HCT116 (cell line): ENCODE results near the gene RBM15B. TPM values are rescaled to one million over a fixed set of nuclear protein-coding genes. Genes with fewer than 3 reads are reported as not detected.

Source experiments
- ATAC-seq: fragments of 200-7000 bp; cut with Tn5 transposase; 2 replicates; pipeline ENCODE4 v1.9.1; 2020; ENCODE audit warnings: mild to moderate bottlenecking, moderate library complexity
- BruUV-seq: library from RNA; stranded (reverse); fragments of 400-500 nt; replicated peaks from 2 replicates; lab custom pipeline; 2021; lab: Mats Ljungman, UMichigan
- CTCF ChIA-PET: fragments of 300-600 bp; sonication (Branson Sonifier 250); formaldehyde crosslinking; loops from one replicate; lab custom pipeline; 2021; ENCODE audit warnings: antibody characterized with exemption; lab: Charles Lee
- POLR2A ChIA-PET: fragments of 300-600, 350-600 bp; sonication (Branson Sonifier 250); formaldehyde crosslinking; loops from one replicate; lab custom pipeline; 2021; ENCODE audit warnings: antibody characterized with exemption; lab: Charles Lee
- RAD21 ChIA-PET, 2 experiments: fragments of 300-600 bp; sonication (Branson Sonifier 250); formaldehyde crosslinking; loops; one replicate each; lab custom pipeline; 2023; ENCODE audit warnings: low total read pairs in 2 of 2; ENCODE audit not compliant: uncharacterized antibody in 2 of 2, unreplicated experiment in 2 of 2, low non-redundant PET in 1 of 2; lab: Charles Lee
- DNase-seq: peaks from one replicate; pipeline ENCODE4 v3.0.0-alpha.2; 2010; ENCODE audit warnings: low read depth, low spot score
- H2AFZ ChIP-seq: fragments of 200-600 bp; shearing (Covaris generic), sonication (generic); 2 replicates; pipeline ENCODE4 v1.6.1; 2017; ENCODE audit warnings: low read depth, mixed run types, mixed read lengths, antibody characterized with exemption, low read length; ENCODE audit not compliant: poor library complexity, severe bottlenecking
- H3K27ac ChIP-seq: 2 replicates; pipeline ENCODE4 v1.5.1; 2012; ENCODE audit warnings: low read depth, low read length
- H3K27me3 ChIP-seq: fragments of 200-600 bp; sonication (generic); 2 replicates; pipeline ENCODE4 v1.6.1; 2016; ENCODE audit warnings: mixed run types, low read length, mixed read lengths; ENCODE audit not compliant: insufficient read depth
- H3K36me3 ChIP-seq, 2 experiments: fragments of 200-500 bp in 1 of 2; fragments of 200-600 bp in 1 of 2; sonication (Bioruptor generic) in 1 of 2; sonication (generic) in 1 of 2; 2 replicates each; pipeline versions ENCODE4 v1.5.1 to v1.6.1; 2014 to 2016; ENCODE audit warnings: low read length in 2 of 2, inconsistent platforms in 1 of 2, mixed read lengths in 1 of 2, mixed run types in 1 of 2; ENCODE audit not compliant: insufficient read depth in 2 of 2, control insufficient read depth in 1 of 2
- H3K4me1 ChIP-seq, 2 experiments: fragments of 200-600 bp in 1 of 2; sonication (generic) in 1 of 2; 2 replicates each; pipeline versions ENCODE4 v1.5.1 to v1.6.1; 2012 to 2017; ENCODE audit warnings: low read length in 2 of 2, inconsistent platforms in 1 of 2, mild to moderate bottlenecking in 1 of 2, mixed read lengths in 1 of 2, mixed run types in 1 of 2, moderate library complexity in 1 of 2; ENCODE audit not compliant: insufficient read depth in 2 of 2, control insufficient read depth in 1 of 2
- H3K4me2 ChIP-seq: fragments of 200-600 bp; sonication (generic); 2 replicates; pipeline ENCODE4 v1.6.1; 2017; ENCODE audit warnings: mixed run types, low read length, mixed read lengths
- H3K4me3 ChIP-seq, 2 experiments: fragments of 200-600 bp in 1 of 2; sonication (generic) in 1 of 2; replicated peaks in 1 of 2; 2 replicates each; pipeline ENCODE4 v1.5.1; 2011 to 2016; ENCODE audit warnings: low read length in 2 of 2, control low read depth in 1 of 2, low read depth in 1 of 2, mild to moderate bottlenecking in 1 of 2, mixed read lengths in 1 of 2, mixed run types in 1 of 2
- H3K79me2 ChIP-seq: fragments of 200-600 bp; sonication (generic); 2 replicates; pipeline ENCODE4 v1.6.1; 2017; ENCODE audit warnings: mild to moderate bottlenecking, mixed run types, low read length, moderate library complexity, mixed read lengths; ENCODE audit not compliant: insufficient read depth
- H3K9ac ChIP-seq: fragments of 200-600 bp; sonication (generic); 2 replicates; pipeline ENCODE4 v1.6.1; 2016; ENCODE audit warnings: low read length, mixed read lengths
- H3K9me2 ChIP-seq: fragments of 200-600 bp; sonication (generic), shearing (Covaris generic); 2 replicates; pipeline ENCODE4 v1.6.1; 2017; ENCODE audit warnings: mixed run types, mild to moderate bottlenecking, moderate library complexity; ENCODE audit not compliant: insufficient read depth
- H3K9me3 ChIP-seq, 2 experiments: fragments of 200-500 bp in 1 of 2; fragments of 200-600 bp in 1 of 2; sonication (Bioruptor generic) in 1 of 2; sonication (generic) in 1 of 2; 2 replicates each; pipeline ENCODE4 v1.6.1; 2014 to 2017; ENCODE audit warnings: low read length in 2 of 2, mixed read lengths in 2 of 2, inconsistent platforms in 1 of 2, low read depth in 1 of 2, mild to moderate bottlenecking in 1 of 2, mixed run types in 1 of 2, moderate library complexity in 1 of 2; ENCODE audit not compliant: control insufficient read depth in 1 of 2, insufficient read depth in 1 of 2
- H4K20me1 ChIP-seq: fragments of 200-600 bp; sonication (generic), shearing (Covaris generic); 2 replicates; pipeline ENCODE4 v1.6.1; 2017; ENCODE audit warnings: mixed run types, mild to moderate bottlenecking, moderate library complexity; ENCODE audit not compliant: insufficient read depth
- CBX3 ChIP-seq: IDR thresholded peaks from 2 replicates; pipeline ENCODE4 v1.6.1; 2012; ENCODE audit warnings: low read depth
- EGR1 ChIP-seq: IDR thresholded peaks from 2 replicates; pipeline ENCODE4 v1.6.1; 2012; ENCODE audit warnings: low read depth
- ELF1 ChIP-seq: IDR thresholded peaks from 2 replicates; pipeline ENCODE4 v1.6.1; 2012; ENCODE audit warnings: low read depth, borderline replicate concordance
- EZH2phosphoT487 ChIP-seq: fragments of 200-600 bp; IDR thresholded peaks from 2 replicates; pipeline ENCODE4 v1.6.1; 2018; ENCODE audit warnings: antibody characterized with exemption, borderline replicate concordance
- FOSL1 ChIP-seq: IDR thresholded peaks from 2 replicates; pipeline ENCODE4 v1.6.1; 2012; ENCODE audit warnings: low read depth
- POLR2A ChIP-seq: IDR thresholded peaks from 2 replicates; pipeline ENCODE4 v1.7.0; 2011; ENCODE audit warnings: borderline replicate concordance; ENCODE audit not compliant: insufficient read depth, insufficient read length; ENCODE audit errors: extremely low read depth
- POLR2AphosphoS5 ChIP-seq: IDR thresholded peaks from 2 replicates; pipeline ENCODE4 v1.6.1; 2011; ENCODE audit warnings: mild to moderate bottlenecking, low read depth, low read length, moderate library complexity
- RAD21 ChIP-seq: IDR thresholded peaks from 2 replicates; pipeline ENCODE4 v1.6.1; 2012; ENCODE audit warnings: low read depth, mild to moderate bottlenecking
- SP1 ChIP-seq: IDR thresholded peaks from 2 replicates; pipeline ENCODE4 v1.6.1; 2012; ENCODE audit warnings: low read depth
- SRF ChIP-seq: IDR thresholded peaks from 2 replicates; pipeline ENCODE4 v1.6.1; 2012; ENCODE audit warnings: low read depth
- TCF7L2 ChIP-seq: IDR thresholded peaks from 2 replicates; pipeline ENCODE4 v1.7.0; 2011; ENCODE audit warnings: borderline replicate concordance, inconsistent platforms; ENCODE audit not compliant: insufficient read depth, insufficient read length; ENCODE audit errors: extremely low read depth
- YY1 ChIP-seq: IDR thresholded peaks from 2 replicates; pipeline ENCODE4 v1.6.1; 2011; ENCODE audit warnings: low read length, low read depth, moderate library complexity, mild to moderate bottlenecking; ENCODE audit not compliant: insufficient replicate concordance; ENCODE audit errors: extremely low read depth
- ZFX ChIP-seq: fragments of 450-650 bp; IDR thresholded peaks from 2 replicates; pipeline ENCODE4 v1.6.1; 2017
- ZNF274 ChIP-seq: fragments of 200-500 bp; sonication (Bioruptor generic); IDR thresholded peaks from 2 replicates; pipeline ENCODE4 v1.6.1; 2014; ENCODE audit warnings: mild to moderate bottlenecking, low read depth, low read length, inconsistent platforms
- intact Hi-C: fragments of 100-400 bp; cut with micrococcal nuclease; formaldehyde crosslinking; loops from 2 replicates; pipeline ENCODE4 v1.10.0; 2022
- total RNA-seq: library from RNA; stranded (reverse); gene quantifications from one replicate; pipeline ENCODE4 v1.2.1, GENCODE V29; 2021; ENCODE audit not compliant: unreplicated experiment
- TF ChIP-seq, protein P1 (sequence below), 3 experiments: fragments of 200-600 bp in 1 of 3; sonication (generic) in 1 of 3; IDR thresholded peaks in 2 of 3; conservative IDR thresholded peaks in 1 of 3; 2 replicates each; pipeline ENCODE4 v1.5.1; 2012 to 2017; ENCODE audit warnings: low read depth in 2 of 3, low read length in 2 of 3, antibody characterized with exemption in 1 of 3, borderline replicate concordance in 1 of 3, control low read depth in 1 of 3, mild to moderate bottlenecking in 1 of 3, mixed read lengths in 1 of 3, mixed run types in 1 of 3, moderate library complexity in 1 of 3; ENCODE audit not compliant: insufficient read depth in 1 of 3
- TF ChIP-seq, protein P2 (sequence below): IDR thresholded peaks from 2 replicates; pipeline ENCODE4 v1.6.1; 2012
- TF ChIP-seq, protein P3 (sequence below): IDR thresholded peaks from 2 replicates; pipeline ENCODE4 v1.6.1; 2012; ENCODE audit warnings: low read depth

RBM15B gene
- total RNA-seq, 1 experiment from 2014 or later = 24.1 TPM

DNA sequence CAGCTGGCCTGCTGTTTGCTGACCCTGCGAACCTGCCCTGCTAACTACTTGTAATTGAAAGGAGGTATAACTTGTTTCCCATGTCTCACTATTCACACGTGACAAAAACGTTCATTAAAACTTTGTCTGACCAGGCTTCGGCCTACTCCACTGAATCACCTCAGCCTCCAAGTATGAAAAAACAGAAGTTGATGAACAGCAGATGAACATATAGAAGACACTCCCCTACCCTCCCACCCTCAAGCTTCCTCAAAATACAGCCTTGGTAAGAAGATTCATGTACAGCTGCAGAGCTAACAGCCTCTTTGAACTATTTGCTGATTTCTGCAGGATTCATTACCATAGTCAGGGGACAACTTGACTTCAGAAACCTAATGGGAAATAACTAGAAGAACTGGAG, 10.7 kb downstream of the RBM15B start:
- Histone ChIP-seq H3K79me2 (peaks cover 10% of the 10 kb centered on the region), H3K9me2 (no peaks in the 10 kb centered on the region), H3K4me2 (no peak overlapping the region), H3K4me1 (no peaks in the 10 kb centered on the region), H3K27me3 (no peaks in the 10 kb centered on the region), H4K20me1 (no peaks in the 10 kb centered on the region), H3K4me3 (no peak overlapping the region), H2AFZ (no peak overlapping the region)
- intact Hi-C loops = no loop called here
- no TSS peak for BruUV-seq
- TF ChIP-seq ELF1 (no peak), SP1 (no peak), CBX3 (no peak), YY1 (no peak), RAD21 (no peak), ZNF274 (no peak)
- TF ChIP-seq, protein P1, sequence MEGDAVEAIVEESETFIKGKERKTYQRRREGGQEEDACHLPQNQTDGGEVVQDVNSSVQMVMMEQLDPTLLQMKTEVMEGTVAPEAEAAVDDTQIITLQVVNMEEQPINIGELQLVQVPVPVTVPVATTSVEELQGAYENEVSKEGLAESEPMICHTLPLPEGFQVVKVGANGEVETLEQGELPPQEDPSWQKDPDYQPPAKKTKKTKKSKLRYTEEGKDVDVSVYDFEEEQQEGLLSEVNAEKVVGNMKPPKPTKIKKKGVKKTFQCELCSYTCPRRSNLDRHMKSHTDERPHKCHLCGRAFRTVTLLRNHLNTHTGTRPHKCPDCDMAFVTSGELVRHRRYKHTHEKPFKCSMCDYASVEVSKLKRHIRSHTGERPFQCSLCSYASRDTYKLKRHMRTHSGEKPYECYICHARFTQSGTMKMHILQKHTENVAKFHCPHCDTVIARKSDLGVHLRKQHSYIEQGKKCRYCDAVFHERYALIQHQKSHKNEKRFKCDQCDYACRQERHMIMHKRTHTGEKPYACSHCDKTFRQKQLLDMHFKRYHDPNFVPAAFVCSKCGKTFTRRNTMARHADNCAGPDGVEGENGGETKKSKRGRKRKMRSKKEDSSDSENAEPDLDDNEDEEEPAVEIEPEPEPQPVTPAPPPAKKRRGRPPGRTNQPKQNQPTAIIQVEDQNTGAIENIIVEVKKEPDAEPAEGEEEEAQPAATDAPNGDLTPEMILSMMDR (IDR thresholded peaks at IDR 0.05 in 2 of 3, conservative IDR thresholded peaks at IDR 0.05 in 1 of 3; ENCODE audit: borderline replicate concordance in 1 of 3, insufficient read depth in 1 of 3, low read depth in 2 of 3, low read length in 2 of 3) = no peak
- TF ChIP-seq, all 23 proteins: peak for 0
- no peak overlapping the region for H3K9ac ChIP-seq
- POLR2A ChIA-PET = no interaction called here
- no peak overlapping the region for H3K27ac ChIP-seq
- ATAC-seq (no peak), DNase-seq (no peak)
- RAD21 ChIA-PET = no interaction called here
- H3K36me3 ChIP-seq = peaks cover 32 to 33% of the 10 kb centered on the region in 2 experiments
- CTCF ChIA-PET = no interaction called here
- no peaks in the 10 kb centered on the region for H3K9me3 ChIP-seq

DNA sequence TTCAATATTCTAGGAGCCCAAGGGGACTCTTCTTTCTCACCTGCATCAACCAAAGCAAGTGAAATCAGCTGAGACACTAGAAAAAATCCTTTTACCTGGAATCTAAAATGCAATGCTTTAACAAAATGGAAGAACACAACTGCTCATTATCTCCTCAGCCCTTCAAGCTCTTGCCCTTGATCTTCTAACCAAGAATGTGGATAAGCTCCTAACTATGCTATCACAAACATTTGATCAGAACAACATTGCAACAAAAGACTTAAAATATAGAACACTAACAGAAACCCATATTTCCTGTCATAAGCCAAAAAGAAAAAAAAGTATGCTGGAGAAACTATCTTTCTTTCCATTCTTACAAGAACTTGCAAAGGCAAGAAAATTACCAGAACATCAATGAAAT, 12.6 kb downstream of the RBM15B start:
- intact Hi-C loops = no loop called here
- H3K9ac ChIP-seq = no peak overlapping the region
- TF ChIP-seq, protein P2, sequence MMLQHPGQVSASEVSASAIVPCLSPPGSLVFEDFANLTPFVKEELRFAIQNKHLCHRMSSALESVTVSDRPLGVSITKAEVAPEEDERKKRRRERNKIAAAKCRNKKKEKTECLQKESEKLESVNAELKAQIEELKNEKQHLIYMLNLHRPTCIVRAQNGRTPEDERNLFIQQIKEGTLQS = no peak
- TF ChIP-seq EZH2phosphoT487 (no peak), SP1 (no peak), ZFX (no peak), POLR2A (no peak), FOSL1 (no peak), RAD21 (no peak), EGR1 (no peak), TCF7L2 (no peak), SRF (no peak), POLR2AphosphoS5 (no peak)
- TF ChIP-seq, protein P3, sequence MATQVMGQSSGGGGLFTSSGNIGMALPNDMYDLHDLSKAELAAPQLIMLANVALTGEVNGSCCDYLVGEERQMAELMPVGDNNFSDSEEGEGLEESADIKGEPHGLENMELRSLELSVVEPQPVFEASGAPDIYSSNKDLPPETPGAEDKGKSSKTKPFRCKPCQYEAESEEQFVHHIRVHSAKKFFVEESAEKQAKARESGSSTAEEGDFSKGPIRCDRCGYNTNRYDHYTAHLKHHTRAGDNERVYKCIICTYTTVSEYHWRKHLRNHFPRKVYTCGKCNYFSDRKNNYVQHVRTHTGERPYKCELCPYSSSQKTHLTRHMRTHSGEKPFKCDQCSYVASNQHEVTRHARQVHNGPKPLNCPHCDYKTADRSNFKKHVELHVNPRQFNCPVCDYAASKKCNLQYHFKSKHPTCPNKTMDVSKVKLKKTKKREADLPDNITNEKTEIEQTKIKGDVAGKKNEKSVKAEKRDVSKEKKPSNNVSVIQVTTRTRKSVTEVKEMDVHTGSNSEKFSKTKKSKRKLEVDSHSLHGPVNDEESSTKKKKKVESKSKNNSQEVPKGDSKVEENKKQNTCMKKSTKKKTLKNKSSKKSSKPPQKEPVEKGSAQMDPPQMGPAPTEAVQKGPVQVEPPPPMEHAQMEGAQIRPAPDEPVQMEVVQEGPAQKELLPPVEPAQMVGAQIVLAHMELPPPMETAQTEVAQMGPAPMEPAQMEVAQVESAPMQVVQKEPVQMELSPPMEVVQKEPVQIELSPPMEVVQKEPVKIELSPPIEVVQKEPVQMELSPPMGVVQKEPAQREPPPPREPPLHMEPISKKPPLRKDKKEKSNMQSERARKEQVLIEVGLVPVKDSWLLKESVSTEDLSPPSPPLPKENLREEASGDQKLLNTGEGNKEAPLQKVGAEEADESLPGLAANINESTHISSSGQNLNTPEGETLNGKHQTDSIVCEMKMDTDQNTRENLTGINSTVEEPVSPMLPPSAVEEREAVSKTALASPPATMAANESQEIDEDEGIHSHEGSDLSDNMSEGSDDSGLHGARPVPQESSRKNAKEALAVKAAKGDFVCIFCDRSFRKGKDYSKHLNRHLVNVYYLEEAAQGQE = no peak

More for the DNA sequence above, 12.6 kb downstream of the RBM15B start:
- H3K36me3 ChIP-seq = peaks cover 14 to 20% of the 10 kb centered on the region in 2 experiments; a peak in 3 of 4 replicates
- no peak overlapping the region for H3K27ac ChIP-seq
- CTCF ChIA-PET = no interaction called here
- H3K9me2 ChIP-seq = no peaks in the 10 kb centered on the region
- POLR2A ChIA-PET = no interaction called here
- ATAC-seq (no peak), DNase-seq (no peak)
- peaks cover 21% of the 10 kb centered on the region for H3K79me2 ChIP-seq
- H2AFZ ChIP-seq = no peak overlapping the region
- no peaks in the 10 kb centered on the region for H3K9me3 ChIP-seq
- RAD21 ChIA-PET = no interaction called here
- no peaks in the 10 kb centered on the region for H3K4me1 ChIP-seq
- no peaks in the 10 kb centered on the region for H4K20me1 ChIP-seq
- BruUV-seq = no TSS peak
- no peak overlapping the region for H3K4me2 ChIP-seq
- no peak overlapping the region for H3K4me3 ChIP-seq
- no peaks in the 10 kb centered on the region for H3K27me3 ChIP-seq
